ENCODE data around the gene FER. TPM values are rescaled to one million over a fixed set of nuclear protein-coding genes. Genes with fewer than 3 reads are reported as not detected.

Gene FER
- total and polyA plus RNA-seq, 10 of the 15 experiments (the other 5 are each of a cell fraction or from before 2014, with no cell fraction given): 4.4 to 19.1 (median 9.6) TPM

GRCh38 chr5:109053995-109054417 is 306.3 kb downstream of the FER start (continued):
- peak; percentile 53 for TF ChIP-seq CUX1 (IDR thresholded peaks at IDR 0.05; ENCODE audit: insufficient replicate concordance, low read depth, low read length)
- no peak for TF ChIP-seq ZNF217 (IDR thresholded peaks at IDR 0.05)
- no peak for TF ChIP-seq USF1 (IDR thresholded peaks at IDR 0.05; ENCODE audit: borderline replicate concordance, extremely low read length, insufficient read depth, low read depth, low read length)
- 0 out of 2 replicates have a peak, but pooled peaks have one; percentile 14 for TF ChIP-seq ZNF24 (IDR thresholded peaks at IDR 0.05)
- no peak for TF ChIP-seq RB1 (IDR thresholded peaks at IDR 0.05; ENCODE audit: borderline replicate concordance)
- no peak for TF ChIP-seq E2F4 (IDR thresholded peaks at IDR 0.05; ENCODE audit: low read depth, low read length)
- no peak for TF ChIP-seq CEBPZ (IDR thresholded peaks at IDR 0.05; ENCODE audit: low read depth, low read length)
- TF ChIP-seq IRF4 (IDR thresholded peaks at IDR 0.05; ENCODE audit: low read depth, low read length): peak; percentile 73; the same call in 1 of the 2 replicates
- no peak for TF ChIP-seq JUNB (IDR thresholded peaks at IDR 0.05)
- TF ChIP-seq SMAD1 (IDR thresholded peaks at IDR 0.05; ENCODE audit: low read depth, partially characterized antibody): no peak
- TF ChIP-seq ESRRA (IDR thresholded peaks at IDR 0.05; ENCODE audit: low read length): no peak
- no peak for TF ChIP-seq NR2F1 (conservative IDR thresholded peaks at IDR 0.05)
- TF ChIP-seq E2F8 (IDR thresholded peaks at IDR 0.05; ENCODE audit: low read depth, partially characterized antibody): no peak
- peak; percentile 66; the same call in 1 of the 2 replicates for TF ChIP-seq IKZF1 (conservative IDR thresholded peaks at IDR 0.05)
- 0 out of 2 replicates have a peak, but pooled peaks have one; percentile 48 for TF ChIP-seq BCL11A (IDR thresholded peaks at IDR 0.05; ENCODE audit: low read depth, low read length)
